ENCODE data around the gene SECISBP2. TPM values are rescaled to one million over a fixed set of nuclear protein-coding genes. Genes with fewer than 3 reads are reported as not detected.

Gene SECISBP2
- polyA plus RNA-seq, 1 of the 3 experiments (the other 2 are of a cell fraction), result 21.2 TPM

DNA sequence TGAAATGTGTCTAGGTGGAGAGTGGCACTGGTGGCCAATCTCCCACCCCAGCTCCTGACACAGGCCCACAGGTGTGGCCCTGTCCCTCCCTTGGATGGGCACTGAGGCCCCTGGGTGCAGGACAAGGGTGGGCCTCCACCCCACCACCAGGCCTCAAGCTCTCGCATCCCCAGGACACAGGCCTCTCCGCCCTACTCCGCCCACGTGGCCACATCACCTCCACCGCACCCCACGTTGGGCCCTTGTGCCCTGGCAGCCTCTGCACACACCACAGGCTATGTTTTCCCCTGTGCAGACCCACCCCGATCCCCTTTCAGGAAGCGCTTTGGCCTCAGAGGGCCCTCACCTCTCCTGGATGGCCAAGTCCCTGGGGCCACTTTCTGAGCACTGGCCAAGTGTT, 54.7 kb downstream of the SECISBP2 start:
- Histone ChIP-seq H3K4me3 (ENCODE audit: low read depth in 2 of 2, low read length in 1 of 2) (no peak overlapping the region), H3K4me1 (ENCODE audit: control insufficient read depth in 1 of 2, insufficient read depth in 2 of 2, low read depth in 1 of 2, low read length in 1 of 2) (peaks cover 0 to 16% of the 10 kb centered on the region in 2 experiments; a peak in 1 of 4 replicates), H2AFZ (ENCODE audit: low read depth) (no peak overlapping the region), H3K9ac (no peak overlapping the region), H3K9me2 (no peaks in the 10 kb centered on the region), H4K20me1 (ENCODE audit: insufficient read depth) (no peaks in the 10 kb centered on the region), H3K79me2 (ENCODE audit: insufficient read depth) (no peaks in the 10 kb centered on the region), H3K27me3 (ENCODE audit: insufficient read depth) (no peaks in the 10 kb centered on the region), H3K36me3 (replicated peaks in 1 of 2; ENCODE audit: control insufficient read depth in 1 of 2, insufficient read depth in 2 of 2, low read length in 1 of 2) (no peaks in the 10 kb centered on the region), H3K27ac (ENCODE audit: low read depth in 2 of 2, low read length in 1 of 2) (no peak overlapping the region), H3K9me3 (no peaks in the 10 kb centered on the region), H3F3A (replicated peaks; ENCODE audit: insufficient read depth) (no peaks in the 10 kb centered on the region), H3K4me2 (no peak overlapping the region)
- no peak for TF ChIP-seq NFIC (IDR thresholded peaks at IDR 0.05; ENCODE audit: borderline replicate concordance)
- 98% methylated on average over 8 of the region's 8 CpGs for WGBS (ENCODE audit: low lambda C conversion rate)
- ChIA-PET CTCF (interaction anchor here (7.1 kb wide), 1 partner anchor 176 kb away, joined by 52 read pairs; no protein-coding TSS in a partner anchor), POLR2A (no interaction called here)
- DNase-seq, result no peak

DNA sequence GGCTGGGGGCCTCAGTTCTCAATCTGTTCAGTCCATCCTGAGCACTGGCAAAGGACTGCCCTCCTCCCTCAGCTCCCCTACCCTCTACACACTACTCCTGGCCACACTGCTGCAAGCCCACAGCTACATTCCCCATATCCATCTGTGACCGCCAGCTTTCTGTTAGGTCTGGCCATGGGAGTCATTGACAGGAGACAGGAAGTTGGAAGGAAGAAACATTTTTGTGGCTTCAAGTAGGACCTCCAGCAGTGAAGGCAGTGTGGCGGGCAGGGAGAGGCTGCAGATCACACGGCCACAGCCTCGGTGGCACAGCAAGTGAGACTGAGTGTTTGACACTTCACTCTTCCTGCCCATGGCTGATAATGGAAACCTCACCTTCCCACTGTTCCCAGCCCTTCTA, 55.9 kb downstream of the SECISBP2 start:
- H3K36me3 ChIP-seq (replicated peaks in 1 of 2; ENCODE audit: control insufficient read depth in 1 of 2, insufficient read depth in 2 of 2, low read length in 1 of 2), result no peaks in the 10 kb centered on the region
- WGBS (ENCODE audit: low lambda C conversion rate), result 90% methylated on average over 4 of the region's 4 CpGs
- H3K9ac ChIP-seq, result no peak overlapping the region
- CTCF ChIA-PET, result interaction anchor here (0.6 to 7.1 kb wide), 4 partner anchors 49 to 175 kb away, joined by 3 to 52 read pairs (median 8); no protein-coding TSS in a partner anchor
- H3K4me1 ChIP-seq (ENCODE audit: control insufficient read depth in 1 of 2, insufficient read depth in 2 of 2, low read depth in 1 of 2, low read length in 1 of 2), result peaks cover 0 to 16% of the 10 kb centered on the region in 2 experiments; a peak in 1 of 4 replicates
- no peak overlapping the region for H2AFZ ChIP-seq (ENCODE audit: low read depth)
- H3K27me3 ChIP-seq (ENCODE audit: insufficient read depth), result no peaks in the 10 kb centered on the region
- no peaks in the 10 kb centered on the region for H3K9me2 ChIP-seq
- no peak overlapping the region for H3K4me2 ChIP-seq
- H3K9me3 ChIP-seq, result no peaks in the 10 kb centered on the region
- no peak overlapping the region for H3K27ac ChIP-seq (ENCODE audit: low read depth in 2 of 2, low read length in 1 of 2)
- H3F3A ChIP-seq (replicated peaks; ENCODE audit: insufficient read depth), result no peaks in the 10 kb centered on the region
- no peak for DNase-seq
- H4K20me1 ChIP-seq (ENCODE audit: insufficient read depth), result no peaks in the 10 kb centered on the region
- TF ChIP-seq FOXJ3 (CRISPR knock-in tag; IDR thresholded peaks at IDR 0.05), result no peak
- TF ChIP-seq, protein P1, sequence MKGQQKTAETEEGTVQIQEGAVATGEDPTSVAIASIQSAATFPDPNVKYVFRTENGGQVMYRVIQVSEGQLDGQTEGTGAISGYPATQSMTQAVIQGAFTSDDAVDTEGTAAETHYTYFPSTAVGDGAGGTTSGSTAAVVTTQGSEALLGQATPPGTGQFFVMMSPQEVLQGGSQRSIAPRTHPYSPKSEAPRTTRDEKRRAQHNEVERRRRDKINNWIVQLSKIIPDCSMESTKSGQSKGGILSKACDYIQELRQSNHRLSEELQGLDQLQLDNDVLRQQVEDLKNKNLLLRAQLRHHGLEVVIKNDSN (IDR thresholded peaks at IDR 0.05; ENCODE audit: borderline replicate concordance, low read depth), result no peak
- TF ChIP-seq, protein P2, sequence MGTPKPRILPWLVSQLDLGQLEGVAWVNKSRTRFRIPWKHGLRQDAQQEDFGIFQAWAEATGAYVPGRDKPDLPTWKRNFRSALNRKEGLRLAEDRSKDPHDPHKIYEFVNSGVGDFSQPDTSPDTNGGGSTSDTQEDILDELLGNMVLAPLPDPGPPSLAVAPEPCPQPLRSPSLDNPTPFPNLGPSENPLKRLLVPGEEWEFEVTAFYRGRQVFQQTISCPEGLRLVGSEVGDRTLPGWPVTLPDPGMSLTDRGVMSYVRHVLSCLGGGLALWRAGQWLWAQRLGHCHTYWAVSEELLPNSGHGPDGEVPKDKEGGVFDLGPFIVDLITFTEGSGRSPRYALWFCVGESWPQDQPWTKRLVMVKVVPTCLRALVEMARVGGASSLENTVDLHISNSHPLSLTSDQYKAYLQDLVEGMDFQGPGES (IDR thresholded peaks at IDR 0.05; ENCODE audit: low read depth, low read length), result no peak
- TF ChIP-seq ELF1 (IDR thresholded peaks at IDR 0.05), result no peak
- no peak for TF ChIP-seq NFIC (IDR thresholded peaks at IDR 0.05; ENCODE audit: borderline replicate concordance)
- TF ChIP-seq, protein P3, sequence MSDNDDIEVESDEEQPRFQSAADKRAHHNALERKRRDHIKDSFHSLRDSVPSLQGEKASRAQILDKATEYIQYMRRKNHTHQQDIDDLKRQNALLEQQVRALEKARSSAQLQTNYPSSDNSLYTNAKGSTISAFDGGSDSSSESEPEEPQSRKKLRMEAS (IDR thresholded peaks at IDR 0.05; ENCODE audit: low read depth), result no peak
- no peak for TF ChIP-seq RFX5 (IDR thresholded peaks at IDR 0.05; ENCODE audit: low read length)
- no peak for TF ChIP-seq YY1 (IDR thresholded peaks at IDR 0.05; ENCODE audit: low read depth)
- TF ChIP-seq RXRA (IDR thresholded peaks at IDR 0.05; ENCODE audit: borderline replicate concordance, low read depth), result no peak
- TF ChIP-seq, protein P4, sequence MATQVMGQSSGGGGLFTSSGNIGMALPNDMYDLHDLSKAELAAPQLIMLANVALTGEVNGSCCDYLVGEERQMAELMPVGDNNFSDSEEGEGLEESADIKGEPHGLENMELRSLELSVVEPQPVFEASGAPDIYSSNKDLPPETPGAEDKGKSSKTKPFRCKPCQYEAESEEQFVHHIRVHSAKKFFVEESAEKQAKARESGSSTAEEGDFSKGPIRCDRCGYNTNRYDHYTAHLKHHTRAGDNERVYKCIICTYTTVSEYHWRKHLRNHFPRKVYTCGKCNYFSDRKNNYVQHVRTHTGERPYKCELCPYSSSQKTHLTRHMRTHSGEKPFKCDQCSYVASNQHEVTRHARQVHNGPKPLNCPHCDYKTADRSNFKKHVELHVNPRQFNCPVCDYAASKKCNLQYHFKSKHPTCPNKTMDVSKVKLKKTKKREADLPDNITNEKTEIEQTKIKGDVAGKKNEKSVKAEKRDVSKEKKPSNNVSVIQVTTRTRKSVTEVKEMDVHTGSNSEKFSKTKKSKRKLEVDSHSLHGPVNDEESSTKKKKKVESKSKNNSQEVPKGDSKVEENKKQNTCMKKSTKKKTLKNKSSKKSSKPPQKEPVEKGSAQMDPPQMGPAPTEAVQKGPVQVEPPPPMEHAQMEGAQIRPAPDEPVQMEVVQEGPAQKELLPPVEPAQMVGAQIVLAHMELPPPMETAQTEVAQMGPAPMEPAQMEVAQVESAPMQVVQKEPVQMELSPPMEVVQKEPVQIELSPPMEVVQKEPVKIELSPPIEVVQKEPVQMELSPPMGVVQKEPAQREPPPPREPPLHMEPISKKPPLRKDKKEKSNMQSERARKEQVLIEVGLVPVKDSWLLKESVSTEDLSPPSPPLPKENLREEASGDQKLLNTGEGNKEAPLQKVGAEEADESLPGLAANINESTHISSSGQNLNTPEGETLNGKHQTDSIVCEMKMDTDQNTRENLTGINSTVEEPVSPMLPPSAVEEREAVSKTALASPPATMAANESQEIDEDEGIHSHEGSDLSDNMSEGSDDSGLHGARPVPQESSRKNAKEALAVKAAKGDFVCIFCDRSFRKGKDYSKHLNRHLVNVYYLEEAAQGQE (IDR thresholded peaks at IDR 0.05; ENCODE audit: low read depth, low read length), result no peak
- TF ChIP-seq, protein P5, sequence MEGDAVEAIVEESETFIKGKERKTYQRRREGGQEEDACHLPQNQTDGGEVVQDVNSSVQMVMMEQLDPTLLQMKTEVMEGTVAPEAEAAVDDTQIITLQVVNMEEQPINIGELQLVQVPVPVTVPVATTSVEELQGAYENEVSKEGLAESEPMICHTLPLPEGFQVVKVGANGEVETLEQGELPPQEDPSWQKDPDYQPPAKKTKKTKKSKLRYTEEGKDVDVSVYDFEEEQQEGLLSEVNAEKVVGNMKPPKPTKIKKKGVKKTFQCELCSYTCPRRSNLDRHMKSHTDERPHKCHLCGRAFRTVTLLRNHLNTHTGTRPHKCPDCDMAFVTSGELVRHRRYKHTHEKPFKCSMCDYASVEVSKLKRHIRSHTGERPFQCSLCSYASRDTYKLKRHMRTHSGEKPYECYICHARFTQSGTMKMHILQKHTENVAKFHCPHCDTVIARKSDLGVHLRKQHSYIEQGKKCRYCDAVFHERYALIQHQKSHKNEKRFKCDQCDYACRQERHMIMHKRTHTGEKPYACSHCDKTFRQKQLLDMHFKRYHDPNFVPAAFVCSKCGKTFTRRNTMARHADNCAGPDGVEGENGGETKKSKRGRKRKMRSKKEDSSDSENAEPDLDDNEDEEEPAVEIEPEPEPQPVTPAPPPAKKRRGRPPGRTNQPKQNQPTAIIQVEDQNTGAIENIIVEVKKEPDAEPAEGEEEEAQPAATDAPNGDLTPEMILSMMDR (IDR thresholded peaks at IDR 0.05), result no peak
- TF ChIP-seq NRF1 (IDR thresholded peaks at IDR 0.05; ENCODE audit: low read depth, low read length), result no peak
- TF ChIP-seq FOSL2 (IDR thresholded peaks at IDR 0.05; ENCODE audit: borderline replicate concordance, low read depth), result no peak
- H3K4me3 ChIP-seq (ENCODE audit: low read depth in 2 of 2, low read length in 1 of 2), result no peak overlapping the region
- POLR2A ChIA-PET, result no interaction called here
- H3K79me2 ChIP-seq (ENCODE audit: insufficient read depth), result no peaks in the 10 kb centered on the region
